ENCODE data around the gene HAL. TPM values are rescaled to one million over a fixed set of nuclear protein-coding genes. Genes with fewer than 3 reads are reported as not detected.

The HAL gene
- total and polyA plus RNA-seq, 2 of the 13 experiments (the other 11 are each of a cell fraction or from before 2014, with no cell fraction given) = 0.89 to 37.8 TPM

DNA sequence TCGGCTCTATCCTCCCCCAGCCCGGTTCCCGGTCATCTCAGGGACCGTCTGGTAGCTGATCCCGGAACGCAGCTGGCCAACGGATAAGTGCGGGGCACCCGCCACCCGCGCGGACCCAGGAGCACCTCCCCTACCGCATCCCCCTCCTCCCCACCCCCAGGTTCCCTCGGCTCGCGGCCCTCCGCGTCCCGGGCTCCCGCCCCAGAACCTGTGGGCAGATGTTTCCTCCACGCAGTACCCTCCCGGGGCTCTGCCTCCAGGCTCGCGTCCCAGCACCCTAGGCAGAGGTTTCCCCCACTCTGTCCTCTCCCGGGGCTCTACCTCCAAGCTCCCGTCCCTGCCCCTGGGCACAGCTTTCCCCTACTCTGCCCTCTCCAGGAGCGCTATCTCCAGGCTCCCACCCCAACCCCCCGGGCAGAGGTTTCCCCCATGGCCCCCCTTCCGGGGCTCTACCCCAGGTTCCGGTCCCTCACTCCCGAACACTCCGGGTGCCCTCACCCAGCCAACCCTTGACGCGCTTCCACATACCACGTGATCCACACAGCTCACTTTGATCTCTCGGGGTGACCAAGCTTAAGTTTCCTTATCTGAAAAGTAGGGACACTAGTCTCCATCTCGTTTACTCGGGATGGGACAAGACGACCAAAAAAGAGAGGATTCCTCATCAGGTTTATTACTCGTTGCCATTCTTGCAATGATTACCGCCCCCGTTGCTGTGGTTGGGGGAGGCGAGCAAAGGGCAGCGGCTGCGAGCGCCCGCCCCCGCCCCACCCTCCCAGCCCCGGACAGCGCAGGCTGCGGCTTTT is 53.4 kb downstream of the HAL start, which contains the start of gene CCDC38 (continued):
- peak; percentile 5; the same call in 1 of the 2 replicates for TF ChIP-seq ZBTB38 (CRISPR knock-in tag; IDR thresholded peaks at IDR 0.05)
- 0 out of 2 replicates have a peak, but pooled peaks have one; percentile 20 for TF ChIP-seq GATAD2A (CRISPR knock-in tag; IDR thresholded peaks at IDR 0.05)
- TF ChIP-seq ZNF121 (CRISPR knock-in tag; IDR thresholded peaks at IDR 0.05) = no peak
- TF ChIP-seq ZNF607 (CRISPR knock-in tag; IDR thresholded peaks at IDR 0.05; ENCODE audit: borderline replicate concordance) = peak; percentile 52; the same call in 1 of the 2 replicates
- peak; percentile 77; the same call in 1 of the 2 replicates for TF ChIP-seq TARDBP (CRISPR knock-in tag; IDR thresholded peaks at IDR 0.05)
- peak; percentile 93; the same call in 1 of the 2 replicates for TF ChIP-seq ZNF746 (CRISPR knock-in tag; IDR thresholded peaks at IDR 0.05)
- TF ChIP-seq, protein P1, sequence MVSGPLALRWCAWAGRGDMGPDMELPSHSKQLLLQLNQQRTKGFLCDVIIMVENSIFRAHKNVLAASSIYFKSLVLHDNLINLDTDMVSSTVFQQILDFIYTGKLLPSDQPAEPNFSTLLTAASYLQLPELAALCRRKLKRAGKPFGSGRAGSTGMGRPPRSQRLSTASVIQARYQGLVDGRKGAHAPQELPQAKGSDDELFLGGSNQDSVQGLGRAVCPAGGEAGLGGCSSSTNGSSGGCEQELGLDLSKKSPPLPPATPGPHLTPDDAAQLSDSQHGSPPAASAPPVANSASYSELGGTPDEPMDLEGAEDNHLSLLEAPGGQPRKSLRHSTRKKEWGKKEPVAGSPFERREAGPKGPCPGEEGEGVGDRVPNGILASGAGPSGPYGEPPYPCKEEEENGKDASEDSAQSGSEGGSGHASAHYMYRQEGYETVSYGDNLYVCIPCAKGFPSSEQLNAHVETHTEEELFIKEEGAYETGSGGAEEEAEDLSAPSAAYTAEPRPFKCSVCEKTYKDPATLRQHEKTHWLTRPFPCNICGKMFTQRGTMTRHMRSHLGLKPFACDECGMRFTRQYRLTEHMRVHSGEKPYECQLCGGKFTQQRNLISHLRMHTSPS (CRISPR knock-in tag; IDR thresholded peaks at IDR 0.05; ENCODE audit: low read depth) = peak; percentile 37; the same call in 1 of the 2 replicates
- TF ChIP-seq SAP130 (CRISPR knock-in tag; IDR thresholded peaks at IDR 0.05; ENCODE audit: low read depth) = peak; percentile 18
- TF ChIP-seq, protein P2, sequence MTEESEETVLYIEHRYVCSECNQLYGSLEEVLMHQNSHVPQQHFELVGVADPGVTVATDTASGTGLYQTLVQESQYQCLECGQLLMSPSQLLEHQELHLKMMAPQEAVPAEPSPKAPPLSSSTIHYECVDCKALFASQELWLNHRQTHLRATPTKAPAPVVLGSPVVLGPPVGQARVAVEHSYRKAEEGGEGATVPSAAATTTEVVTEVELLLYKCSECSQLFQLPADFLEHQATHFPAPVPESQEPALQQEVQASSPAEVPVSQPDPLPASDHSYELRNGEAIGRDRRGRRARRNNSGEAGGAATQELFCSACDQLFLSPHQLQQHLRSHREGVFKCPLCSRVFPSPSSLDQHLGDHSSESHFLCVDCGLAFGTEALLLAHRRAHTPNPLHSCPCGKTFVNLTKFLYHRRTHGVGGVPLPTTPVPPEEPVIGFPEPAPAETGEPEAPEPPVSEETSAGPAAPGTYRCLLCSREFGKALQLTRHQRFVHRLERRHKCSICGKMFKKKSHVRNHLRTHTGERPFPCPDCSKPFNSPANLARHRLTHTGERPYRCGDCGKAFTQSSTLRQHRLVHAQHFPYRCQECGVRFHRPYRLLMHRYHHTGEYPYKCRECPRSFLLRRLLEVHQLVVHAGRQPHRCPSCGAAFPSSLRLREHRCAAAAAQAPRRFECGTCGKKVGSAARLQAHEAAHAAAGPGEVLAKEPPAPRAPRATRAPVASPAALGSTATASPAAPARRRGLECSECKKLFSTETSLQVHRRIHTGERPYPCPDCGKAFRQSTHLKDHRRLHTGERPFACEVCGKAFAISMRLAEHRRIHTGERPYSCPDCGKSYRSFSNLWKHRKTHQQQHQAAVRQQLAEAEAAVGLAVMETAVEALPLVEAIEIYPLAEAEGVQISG (CRISPR knock-in tag; IDR thresholded peaks at IDR 0.05) = peak; percentile 50; the same call in 1 of the 2 replicates
- TF ChIP-seq, protein P3, sequence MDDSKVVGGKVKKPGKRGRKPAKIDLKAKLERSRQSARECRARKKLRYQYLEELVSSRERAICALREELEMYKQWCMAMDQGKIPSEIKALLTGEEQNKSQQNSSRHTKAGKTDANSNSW (CRISPR knock-in tag; IDR thresholded peaks at IDR 0.05; ENCODE audit: borderline replicate concordance) = no peak
- TF ChIP-seq BORCS8-MEF2B (CRISPR knock-in tag; IDR thresholded peaks at IDR 0.05) = peak; percentile 19; the same call in 1 of the 2 replicates
- TF ChIP-seq U2AF2 (IDR thresholded peaks at IDR 0.05; ENCODE audit: low read depth, low read length) = no peak
- TF ChIP-seq, protein P4, sequence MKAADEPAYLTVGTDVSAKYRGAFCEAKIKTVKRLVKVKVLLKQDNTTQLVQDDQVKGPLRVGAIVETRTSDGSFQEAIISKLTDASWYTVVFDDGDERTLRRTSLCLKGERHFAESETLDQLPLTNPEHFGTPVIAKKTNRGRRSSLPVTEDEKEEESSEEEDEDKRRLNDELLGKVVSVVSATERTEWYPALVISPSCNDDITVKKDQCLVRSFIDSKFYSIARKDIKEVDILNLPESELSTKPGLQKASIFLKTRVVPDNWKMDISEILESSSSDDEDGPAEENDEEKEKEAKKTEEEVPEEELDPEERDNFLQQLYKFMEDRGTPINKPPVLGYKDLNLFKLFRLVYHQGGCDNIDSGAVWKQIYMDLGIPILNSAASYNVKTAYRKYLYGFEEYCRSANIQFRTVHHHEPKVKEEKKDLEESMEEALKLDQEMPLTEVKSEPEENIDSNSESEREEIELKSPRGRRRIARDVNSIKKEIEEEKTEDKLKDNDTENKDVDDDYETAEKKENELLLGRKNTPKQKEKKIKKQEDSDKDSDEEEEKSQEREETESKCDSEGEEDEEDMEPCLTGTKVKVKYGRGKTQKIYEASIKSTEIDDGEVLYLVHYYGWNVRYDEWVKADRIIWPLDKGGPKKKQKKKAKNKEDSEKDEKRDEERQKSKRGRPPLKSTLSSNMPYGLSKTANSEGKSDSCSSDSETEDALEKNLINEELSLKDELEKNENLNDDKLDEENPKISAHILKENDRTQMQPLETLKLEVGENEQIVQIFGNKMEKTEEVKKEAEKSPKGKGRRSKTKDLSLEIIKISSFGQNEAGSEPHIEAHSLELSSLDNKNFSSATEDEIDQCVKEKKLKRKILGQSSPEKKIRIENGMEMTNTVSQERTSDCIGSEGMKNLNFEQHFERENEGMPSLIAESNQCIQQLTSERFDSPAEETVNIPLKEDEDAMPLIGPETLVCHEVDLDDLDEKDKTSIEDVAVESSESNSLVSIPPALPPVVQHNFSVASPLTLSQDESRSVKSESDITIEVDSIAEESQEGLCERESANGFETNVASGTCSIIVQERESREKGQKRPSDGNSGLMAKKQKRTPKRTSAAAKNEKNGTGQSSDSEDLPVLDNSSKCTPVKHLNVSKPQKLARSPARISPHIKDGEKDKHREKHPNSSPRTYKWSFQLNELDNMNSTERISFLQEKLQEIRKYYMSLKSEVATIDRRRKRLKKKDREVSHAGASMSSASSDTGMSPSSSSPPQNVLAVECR (CRISPR knock-in tag; IDR thresholded peaks at IDR 0.05; ENCODE audit: borderline replicate concordance) = peak; percentile 71; the same call in 1 of the 2 replicates
- TF ChIP-seq, protein P5, sequence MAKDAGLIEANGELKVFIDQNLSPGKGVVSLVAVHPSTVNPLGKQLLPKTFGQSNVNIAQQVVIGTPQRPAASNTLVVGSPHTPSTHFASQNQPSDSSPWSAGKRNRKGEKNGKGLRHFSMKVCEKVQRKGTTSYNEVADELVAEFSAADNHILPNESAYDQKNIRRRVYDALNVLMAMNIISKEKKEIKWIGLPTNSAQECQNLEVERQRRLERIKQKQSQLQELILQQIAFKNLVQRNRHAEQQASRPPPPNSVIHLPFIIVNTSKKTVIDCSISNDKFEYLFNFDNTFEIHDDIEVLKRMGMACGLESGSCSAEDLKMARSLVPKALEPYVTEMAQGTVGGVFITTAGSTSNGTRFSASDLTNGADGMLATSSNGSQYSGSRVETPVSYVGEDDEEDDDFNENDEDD (CRISPR knock-in tag; IDR thresholded peaks at IDR 0.05; ENCODE audit: borderline replicate concordance) = peak; percentile 34; the same call in 1 of the 2 replicates
- TF ChIP-seq ZNF24 (IDR thresholded peaks at IDR 0.05) = no peak
- TF ChIP-seq ZNF569 (CRISPR knock-in tag; IDR thresholded peaks at IDR 0.05; ENCODE audit: borderline replicate concordance) = no peak
